ENCODE data around the gene C19orf53. TPM values are rescaled to one million over a fixed set of nuclear protein-coding genes. Genes with fewer than 3 reads are reported as not detected.

The C19orf53 gene
- total and polyA plus RNA-seq, 2 donors (not counting 3 experiments of a cell fraction or from before 2014, with no cell fraction given): 113 to 239 TPM

GRCh38 chr19:13726323-13726722, 47.9 kb upstream of the C19orf53 start:
- intact Hi-C loops (cut with micrococcal nuclease): no loop called here
- no peaks in the 10 kb centered on the region for H3K9me3 ChIP-seq (replicated peaks; ENCODE audit: control insufficient read depth, insufficient read depth, low read length)
- H3K36me3 ChIP-seq (ENCODE audit: control insufficient read depth in 2 of 2, extremely low read depth in 1 of 2, insufficient read depth in 2 of 2, low read length in 2 of 2): no peaks in the 10 kb centered on the region
- no peak overlapping the region for H3K9ac ChIP-seq (replicated peaks; ENCODE audit: extremely low read depth, insufficient read depth, low read length)
- no TSS peak for BruUV-seq (replicated peaks)
- H2AFZ ChIP-seq (ENCODE audit: low read depth, low read length): no peak overlapping the region
- no peak overlapping the region for H3K27ac ChIP-seq (ENCODE audit: insufficient read depth, low read depth, low read length)
- FAIRE-seq (no peak), DNase-seq (ENCODE audit: low read depth, low spot score) (no peak)
- H3K4me1 ChIP-seq (ENCODE audit: control insufficient read depth, extremely low read depth, insufficient read depth, low read length): peaks cover 14% of the 10 kb centered on the region
- no peaks in the 10 kb centered on the region for H3K9me1 ChIP-seq (replicated peaks; ENCODE audit: control insufficient read depth, extremely low read depth, insufficient read depth, low read length)
- dilution Hi-C loops (cut with MboI; ENCODE audit: extremely low pct_ligation_motif_present, low sequenced_read_pairs): no loop called here
- H3K4me2 ChIP-seq (ENCODE audit: insufficient read depth, low read length): no peak overlapping the region
- H3K4me3 ChIP-seq (replicated peaks in 1 of 3; ENCODE audit: insufficient read depth in 1 of 3, low read depth in 1 of 3, low read length in 3 of 3): no peak overlapping the region
- ChIA-PET POLR2A (no interaction called here), CTCF (no interaction called here)
- TF ChIP-seq POLR2AphosphoS5 (IDR thresholded peaks at IDR 0.05; ENCODE audit: insufficient read depth, low read depth, low read length): no peak
- no peak for TF ChIP-seq MYC (IDR thresholded peaks at IDR 0.05; ENCODE audit: low read depth, low read length)
- TF ChIP-seq, protein P1, sequence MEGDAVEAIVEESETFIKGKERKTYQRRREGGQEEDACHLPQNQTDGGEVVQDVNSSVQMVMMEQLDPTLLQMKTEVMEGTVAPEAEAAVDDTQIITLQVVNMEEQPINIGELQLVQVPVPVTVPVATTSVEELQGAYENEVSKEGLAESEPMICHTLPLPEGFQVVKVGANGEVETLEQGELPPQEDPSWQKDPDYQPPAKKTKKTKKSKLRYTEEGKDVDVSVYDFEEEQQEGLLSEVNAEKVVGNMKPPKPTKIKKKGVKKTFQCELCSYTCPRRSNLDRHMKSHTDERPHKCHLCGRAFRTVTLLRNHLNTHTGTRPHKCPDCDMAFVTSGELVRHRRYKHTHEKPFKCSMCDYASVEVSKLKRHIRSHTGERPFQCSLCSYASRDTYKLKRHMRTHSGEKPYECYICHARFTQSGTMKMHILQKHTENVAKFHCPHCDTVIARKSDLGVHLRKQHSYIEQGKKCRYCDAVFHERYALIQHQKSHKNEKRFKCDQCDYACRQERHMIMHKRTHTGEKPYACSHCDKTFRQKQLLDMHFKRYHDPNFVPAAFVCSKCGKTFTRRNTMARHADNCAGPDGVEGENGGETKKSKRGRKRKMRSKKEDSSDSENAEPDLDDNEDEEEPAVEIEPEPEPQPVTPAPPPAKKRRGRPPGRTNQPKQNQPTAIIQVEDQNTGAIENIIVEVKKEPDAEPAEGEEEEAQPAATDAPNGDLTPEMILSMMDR (IDR thresholded peaks at IDR 0.05; ENCODE audit: extremely low read depth in 1 of 2, insufficient read depth in 1 of 2, low read depth in 1 of 2, low read length in 2 of 2): no peak
- no peak for TF ChIP-seq EZH2 (IDR thresholded peaks at IDR 0.05; ENCODE audit: borderline replicate concordance, low read depth, low read length, severe bottlenecking)
- TF ChIP-seq POLR2A (IDR thresholded peaks at IDR 0.05; ENCODE audit: low read depth, low read length): no peak
- TF ChIP-seq JUN (IDR thresholded peaks at IDR 0.05; ENCODE audit: borderline replicate concordance, insufficient read depth, insufficient read length, low read depth): no peak
- H3K79me2 ChIP-seq (ENCODE audit: control insufficient read depth, insufficient read depth, low read length): no peaks in the 10 kb centered on the region
- no peaks in the 10 kb centered on the region for H3K27me3 ChIP-seq (ENCODE audit: control insufficient read depth in 2 of 2, insufficient read depth in 2 of 2, low read length in 2 of 2)
- no peaks in the 10 kb centered on the region for H4K20me1 ChIP-seq (replicated peaks; ENCODE audit: control insufficient read depth, extremely low read depth, insufficient read depth, low read length)

DNA sequence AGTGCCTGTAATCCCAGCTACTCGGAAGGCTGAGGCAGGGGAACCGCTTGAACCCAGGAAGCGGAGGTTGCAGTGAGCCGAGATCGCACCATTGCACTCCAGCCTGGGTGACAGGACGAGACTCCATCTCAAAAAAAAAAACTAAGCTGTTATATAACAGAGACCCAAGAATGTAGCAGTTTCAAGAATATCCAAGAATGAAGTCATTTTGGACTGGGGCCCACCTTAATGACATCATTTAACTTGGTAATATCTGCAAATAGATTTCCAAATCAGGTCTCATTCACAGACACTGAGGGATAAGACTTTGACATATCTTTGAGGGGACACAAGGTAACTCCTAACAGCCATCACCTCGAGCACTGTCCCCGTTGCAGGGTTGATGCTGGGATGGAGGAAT, 46.5 kb upstream of the C19orf53 start:
- no peak overlapping the region for H3K4me3 ChIP-seq (replicated peaks in 1 of 3; ENCODE audit: insufficient read depth in 1 of 3, low read depth in 1 of 3, low read length in 3 of 3)
- no peaks in the 10 kb centered on the region for H3K9me3 ChIP-seq (replicated peaks; ENCODE audit: control insufficient read depth, insufficient read depth, low read length)
- H3K27ac ChIP-seq (ENCODE audit: insufficient read depth, low read depth, low read length): no peak overlapping the region
- no peak overlapping the region for H3K9ac ChIP-seq (replicated peaks; ENCODE audit: extremely low read depth, insufficient read depth, low read length)
- H3K36me3 ChIP-seq (ENCODE audit: control insufficient read depth in 2 of 2, extremely low read depth in 1 of 2, insufficient read depth in 2 of 2, low read length in 2 of 2): no peaks in the 10 kb centered on the region
- H3K27me3 ChIP-seq (ENCODE audit: control insufficient read depth in 2 of 2, insufficient read depth in 2 of 2, low read length in 2 of 2): no peaks in the 10 kb centered on the region
- no TSS peak for BruUV-seq (replicated peaks)
- H3K4me1 ChIP-seq (ENCODE audit: control insufficient read depth, extremely low read depth, insufficient read depth, low read length): peaks cover 23% of the 10 kb centered on the region
- dilution Hi-C loops (cut with MboI; ENCODE audit: extremely low pct_ligation_motif_present, low sequenced_read_pairs): no loop called here
- TF ChIP-seq POLR2A (IDR thresholded peaks at IDR 0.05; ENCODE audit: low read depth, low read length) (no peak), GATA2 (IDR thresholded peaks at IDR 0.05; ENCODE audit: insufficient read depth, insufficient read length, low read depth, low read length) (no peak), MAX (IDR thresholded peaks at IDR 0.05; ENCODE audit: insufficient read depth, insufficient read length) (no peak)
- TF ChIP-seq, protein P1 (IDR thresholded peaks at IDR 0.05; ENCODE audit: extremely low read depth in 1 of 2, insufficient read depth in 1 of 2, low read depth in 1 of 2, low read length in 2 of 2): no peak
- H3K79me2 ChIP-seq (ENCODE audit: control insufficient read depth, insufficient read depth, low read length): no peaks in the 10 kb centered on the region
- no peaks in the 10 kb centered on the region for H3K9me1 ChIP-seq (replicated peaks; ENCODE audit: control insufficient read depth, extremely low read depth, insufficient read depth, low read length)
- ChIA-PET POLR2A (no interaction called here), CTCF (interaction anchor here (1.1 kb wide), 1 partner anchor 138 kb away, joined by 3 read pairs; no protein-coding TSS in a partner anchor)
- DNase-seq (ENCODE audit: low read depth, low spot score) (no peak), FAIRE-seq (no peak)
- no peak overlapping the region for H2AFZ ChIP-seq (ENCODE audit: low read depth, low read length)
- H3K4me2 ChIP-seq (ENCODE audit: insufficient read depth, low read length): no peak overlapping the region
- no peaks in the 10 kb centered on the region for H4K20me1 ChIP-seq (replicated peaks; ENCODE audit: control insufficient read depth, extremely low read depth, insufficient read depth, low read length)
- intact Hi-C loops (cut with micrococcal nuclease): no loop called here
